Endothelial cell of umbilical vein (primary cell): ENCODE results near the gene RGS8. TPM values are rescaled to one million over a fixed set of nuclear protein-coding genes. Genes with fewer than 3 reads are reported as not detected.

Source experiments
- BruUV-seq: library from RNA; stranded (reverse); fragments of 400-500 nt; replicated peaks from 2 replicates; lab custom pipeline; 2021; lab: Mats Ljungman, UMichigan
- CTCF ChIA-PET: fragments of 300-600, 350-600 bp; sonication (Branson Sonifier 250); formaldehyde crosslinking; loops from one replicate; lab custom pipeline; 2021; ENCODE audit warnings: antibody characterized with exemption, inconsistent platforms; lab: Charles Lee
- POLR2A ChIA-PET: fragments of 300-600, 350-600 bp; sonication (Branson Sonifier 250); formaldehyde crosslinking; loops from one replicate; lab custom pipeline; 2021; ENCODE audit warnings: antibody characterized with exemption, inconsistent platforms; lab: Charles Lee
- DNase-seq: peaks from one replicate; pipeline ENCODE4 v3.0.0-alpha.2; 2011; ENCODE audit warnings: low read depth, low spot score
- FAIRE-seq: peaks from 2 replicates; lab custom pipeline; 2011; peaks lifted over from hg19 to GRCh38; lab: Jason Lieb, UNC
- H2AFZ ChIP-seq: 2 replicates; pipeline ENCODE4 v1.6.0; 2012; ENCODE audit warnings: low read depth, low read length, control low read depth, inconsistent platforms
- H3K27ac ChIP-seq: 2 replicates; pipeline ENCODE4 v1.5.1; 2011; ENCODE audit warnings: low read depth, mild to moderate bottlenecking, control low read depth, low read length, moderate library complexity; ENCODE audit not compliant: insufficient read depth
- H3K27me3 ChIP-seq, 2 experiments: 2 replicates each; pipeline versions ENCODE4 v1.6.0 to v1.6.1; 2011; ENCODE audit warnings: low read length in 2 of 2, mixed read lengths in 1 of 2; ENCODE audit not compliant: control insufficient read depth in 2 of 2, insufficient read depth in 2 of 2
- H3K36me3 ChIP-seq, 2 experiments: 2 replicates in 1 of 2; 3 replicates in 1 of 2; pipeline ENCODE4 v1.5.1; 2011; ENCODE audit warnings: low read length in 2 of 2, mild to moderate bottlenecking in 1 of 2, moderate library complexity in 1 of 2; ENCODE audit not compliant: control insufficient read depth in 2 of 2, insufficient read depth in 2 of 2; ENCODE audit errors: extremely low read depth in 1 of 2
- H3K4me1 ChIP-seq: 3 replicates; pipeline ENCODE4 v1.5.1; 2011; ENCODE audit warnings: mild to moderate bottlenecking, low read length; ENCODE audit not compliant: control insufficient read depth, insufficient read depth; ENCODE audit errors: extremely low read depth
- H3K4me2 ChIP-seq: 2 replicates; pipeline ENCODE4 v1.6.1; 2011; ENCODE audit warnings: low read length, control low read depth, mixed read lengths; ENCODE audit not compliant: insufficient read depth
- H3K4me3 ChIP-seq, 3 experiments: fragments of 200-600 bp in 1 of 3; sonication (generic), shearing (Covaris generic) in 1 of 3; replicated peaks in 1 of 3; 2 replicates each; pipeline ENCODE4 v1.5.1; 2011 to 2016; ENCODE audit warnings: control low read depth in 3 of 3, low read length in 3 of 3, mild to moderate bottlenecking in 2 of 3, inconsistent platforms in 1 of 3, low read depth in 1 of 3, moderate library complexity in 1 of 3; ENCODE audit not compliant: insufficient read depth in 1 of 3
- H3K79me2 ChIP-seq: 2 replicates; pipeline ENCODE4 v1.6.0; 2012; ENCODE audit warnings: low read length, inconsistent platforms; ENCODE audit not compliant: control insufficient read depth, insufficient read depth
- H3K9ac ChIP-seq: replicated peaks from 2 replicates; pipeline ENCODE3; 2011; ENCODE audit warnings: low read length, control low read depth; ENCODE audit not compliant: insufficient read depth; ENCODE audit errors: extremely low read depth
- H3K9me1 ChIP-seq: replicated peaks from 3 replicates; pipeline ENCODE4 v1.6.0; 2011; ENCODE audit warnings: mild to moderate bottlenecking, low read length; ENCODE audit not compliant: control insufficient read depth, insufficient read depth; ENCODE audit errors: extremely low read depth
- H3K9me3 ChIP-seq: replicated peaks from 2 replicates; pipeline ENCODE4 v1.5.1; 2012; ENCODE audit warnings: low read length, inconsistent platforms; ENCODE audit not compliant: control insufficient read depth, insufficient read depth
- H4K20me1 ChIP-seq: replicated peaks from 2 replicates; pipeline ENCODE3; 2011; ENCODE audit warnings: mild to moderate bottlenecking, low read length; ENCODE audit not compliant: control insufficient read depth, insufficient read depth; ENCODE audit errors: extremely low read depth
- EZH2 ChIP-seq: IDR thresholded peaks from 2 replicates; pipeline ENCODE4 v1.6.1; 2012; ENCODE audit warnings: borderline replicate concordance, low read depth, mild to moderate bottlenecking, moderate library complexity, low read length, inconsistent platforms; ENCODE audit not compliant: severe bottlenecking
- FOS ChIP-seq: IDR thresholded peaks from 2 replicates; pipeline ENCODE4 v1.6.1; 2011; ENCODE audit warnings: mild to moderate bottlenecking, low read length, moderate library complexity, borderline replicate concordance; ENCODE audit not compliant: insufficient read depth
- GATA2 ChIP-seq: IDR thresholded peaks from 2 replicates; pipeline ENCODE4 v1.7.0; 2011; ENCODE audit warnings: low read depth, mild to moderate bottlenecking, moderate library complexity, mixed read lengths, low read length; ENCODE audit not compliant: insufficient read length, insufficient read depth
- JUN ChIP-seq: IDR thresholded peaks from 2 replicates; pipeline ENCODE4 v1.6.1; 2011; ENCODE audit warnings: borderline replicate concordance, low read depth; ENCODE audit not compliant: insufficient read length, insufficient read depth
- MYC ChIP-seq: IDR thresholded peaks from one replicate; pipeline ENCODE4 v1.6.1; 2011; ENCODE audit warnings: mild to moderate bottlenecking, low read depth, low read length
- POLR2A ChIP-seq: IDR thresholded peaks from 2 replicates; pipeline ENCODE4 v1.6.1; 2012; ENCODE audit warnings: low read depth, mild to moderate bottlenecking, control low read depth, low read length
- POLR2AphosphoS5 ChIP-seq: IDR thresholded peaks from 2 replicates; pipeline ENCODE4 v1.6.1; 2012; ENCODE audit warnings: low read depth, mild to moderate bottlenecking, control low read depth, low read length, moderate library complexity; ENCODE audit not compliant: insufficient read depth
- dilution Hi-C: fragments of 300-500 bp; cut with MboI; formaldehyde crosslinking; loops from one replicate; pipeline ENCODE4 v1.15.0; 2019; ENCODE audit warnings: low sequenced_read_pairs; ENCODE audit not compliant: extremely low pct_ligation_motif_present
- intact Hi-C: fragments of 100-400 bp; cut with micrococcal nuclease; formaldehyde crosslinking; loops from one replicate; pipeline ENCODE4 v1.10.0; 2022
- polyA plus RNA-seq, 4 experiments: library from polyadenylated mRNA; depleted of rRNA in 3 of 4; stranded (reverse) in 3 of 4; unstranded in 1 of 4; fragments of >200 nt; gene quantifications; 2 replicates each; pipeline versions ENCODE4 v1.2.1 to v1.2.3, GENCODE V29; 2011 to 2012; ENCODE audit warnings: missing spikeins in 1 of 4
- total RNA-seq: library from RNA; stranded (reverse); gene quantifications from 2 replicates; pipeline ENCODE4 v1.2.3, GENCODE V29; 2021
- TF ChIP-seq, protein P1 (sequence below): IDR thresholded peaks from 2 replicates; pipeline ENCODE4 v1.6.1; 2011; ENCODE audit not compliant: insufficient read depth, insufficient read length
- TF ChIP-seq, protein P2 (sequence below), 2 donors: IDR thresholded peaks; 1 replicate in 1 of 2; 2 replicates in 1 of 2; pipeline ENCODE4 v1.5.1; 2011; ENCODE audit warnings: low read length in 2 of 2, mild to moderate bottlenecking in 2 of 2, moderate library complexity in 2 of 2, control low read depth in 1 of 2, inconsistent platforms in 1 of 2, low read depth in 1 of 2; ENCODE audit not compliant: insufficient read depth in 1 of 2; ENCODE audit errors: extremely low read depth in 1 of 2

Gene RGS8
- total and polyA plus RNA-seq, 2 donors (not counting 3 experiments of a cell fraction or from before 2014, with no cell fraction given) = not detected

DNA sequence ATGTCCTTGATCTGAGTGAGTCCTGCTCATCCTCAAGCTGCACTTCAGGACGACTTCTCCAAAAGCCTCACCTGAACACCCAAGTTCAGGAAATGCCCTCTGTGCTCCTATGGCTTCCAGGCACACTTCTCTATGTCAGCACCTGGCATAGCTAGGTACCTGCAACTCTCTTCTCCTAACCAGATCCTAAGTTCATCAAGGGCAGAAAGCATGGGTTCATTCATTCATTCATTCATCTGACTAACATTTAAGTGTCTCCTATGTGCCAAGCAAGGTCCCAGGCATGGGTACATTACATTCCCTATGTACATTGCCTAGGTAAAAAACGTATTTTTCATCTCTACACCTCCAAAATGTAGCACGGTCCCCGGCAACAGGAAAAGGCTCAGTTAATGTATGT lies 4.0 kb downstream of the RGS8 start:
- Histone ChIP-seq H3K4me1 (no peaks in the 10 kb centered on the region), H3K9ac (no peak overlapping the region), H2AFZ (no peak overlapping the region), H3K9me3 (no peaks in the 10 kb centered on the region), H3K4me2 (no peak overlapping the region), H3K79me2 (no peaks in the 10 kb centered on the region), H4K20me1 (no peaks in the 10 kb centered on the region), H3K27me3 (no peaks in the 10 kb centered on the region), H3K27ac (no peak overlapping the region), H3K4me3 (no peak overlapping the region), H3K9me1 (no peaks in the 10 kb centered on the region), H3K36me3 (no peaks in the 10 kb centered on the region)
- ChIA-PET POLR2A (no interaction called here), CTCF (interaction anchor here (1.1 kb wide), 1 partner anchor 19 kb away, joined by 3 read pairs; no protein-coding TSS in a partner anchor)
- intact Hi-C loops = no loop called here
- DNase-seq = no peak
- TF ChIP-seq EZH2 (no peak), POLR2AphosphoS5 (no peak), GATA2 (no peak), POLR2A (no peak), MYC (no peak), JUN (no peak), FOS (no peak)
- TF ChIP-seq, protein P1, sequence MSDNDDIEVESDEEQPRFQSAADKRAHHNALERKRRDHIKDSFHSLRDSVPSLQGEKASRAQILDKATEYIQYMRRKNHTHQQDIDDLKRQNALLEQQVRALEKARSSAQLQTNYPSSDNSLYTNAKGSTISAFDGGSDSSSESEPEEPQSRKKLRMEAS = no peak
- TF ChIP-seq, protein P2, sequence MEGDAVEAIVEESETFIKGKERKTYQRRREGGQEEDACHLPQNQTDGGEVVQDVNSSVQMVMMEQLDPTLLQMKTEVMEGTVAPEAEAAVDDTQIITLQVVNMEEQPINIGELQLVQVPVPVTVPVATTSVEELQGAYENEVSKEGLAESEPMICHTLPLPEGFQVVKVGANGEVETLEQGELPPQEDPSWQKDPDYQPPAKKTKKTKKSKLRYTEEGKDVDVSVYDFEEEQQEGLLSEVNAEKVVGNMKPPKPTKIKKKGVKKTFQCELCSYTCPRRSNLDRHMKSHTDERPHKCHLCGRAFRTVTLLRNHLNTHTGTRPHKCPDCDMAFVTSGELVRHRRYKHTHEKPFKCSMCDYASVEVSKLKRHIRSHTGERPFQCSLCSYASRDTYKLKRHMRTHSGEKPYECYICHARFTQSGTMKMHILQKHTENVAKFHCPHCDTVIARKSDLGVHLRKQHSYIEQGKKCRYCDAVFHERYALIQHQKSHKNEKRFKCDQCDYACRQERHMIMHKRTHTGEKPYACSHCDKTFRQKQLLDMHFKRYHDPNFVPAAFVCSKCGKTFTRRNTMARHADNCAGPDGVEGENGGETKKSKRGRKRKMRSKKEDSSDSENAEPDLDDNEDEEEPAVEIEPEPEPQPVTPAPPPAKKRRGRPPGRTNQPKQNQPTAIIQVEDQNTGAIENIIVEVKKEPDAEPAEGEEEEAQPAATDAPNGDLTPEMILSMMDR (IDR thresholded peaks at IDR 0.05; ENCODE audit: extremely low read depth in 1 of 2, insufficient read depth in 1 of 2, low read depth in 1 of 2, low read length in 2 of 2) = no peak
- dilution Hi-C loops = no loop called here
- BruUV-seq = no TSS peak
- no peak for FAIRE-seq
